NCI-H2171 (cell line): ENCODE data around the gene TWIST2.

Source experiments
- DNase-seq: peaks from one replicate; lab custom pipeline; 2025; lab: John Stamatoyannopoulos, UW

Gene TWIST2

GRCh38 chr2:238872628-238873380, 24.9 kb downstream of the TWIST2 start:
- DNase-seq = no peak

GRCh38 chr2:238873381-238873801, 25.5 kb downstream of the TWIST2 start:
- no peak for DNase-seq

GRCh38 chr2:238873841-238874240, 26.0 kb downstream of the TWIST2 start:
- DNase-seq = no peak

- DNase-seq = no peak
These were observed 26.6 kb downstream of the TWIST2 start for GRCh38 chr2:238874330-238875050.

- no peak for DNase-seq
These were observed 27.2 kb downstream of the TWIST2 start for GRCh38 chr2:238875101-238875470.

GRCh38 chr2:238875471-238876231, 27.8 kb downstream of the TWIST2 start:
- no peak for DNase-seq

GRCh38 chr2:238876232-238876630, 28.3 kb downstream of the TWIST2 start:
- DNase-seq = no peak

- no peak for DNase-seq
These were observed 30.3 kb downstream of the TWIST2 start for GRCh38 chr2:238878051-238878735.

GRCh38 chr2:238879043-238879442, 31.2 kb downstream of the TWIST2 start:
- no peak for DNase-seq

GRCh38 chr2:238879621-238880377, 31.9 kb downstream of the TWIST2 start:
- no peak for DNase-seq

- DNase-seq = no peak
These were observed 33.6 kb downstream of the TWIST2 start for GRCh38 chr2:238881353-238882081.

- no peak for DNase-seq
These were observed 34.3 kb downstream of the TWIST2 start for GRCh38 chr2:238882082-238882755.

- DNase-seq = no peak
These were observed 35.6 kb downstream of the TWIST2 start for GRCh38 chr2:238883421-238883901.

- DNase-seq = no peak
These were observed 36.4 kb downstream of the TWIST2 start for GRCh38 chr2:238884122-238884811.

- no peak for DNase-seq
These were observed 37.0 kb downstream of the TWIST2 start for GRCh38 chr2:238884812-238885408.

GRCh38 chr2:238886453-238887094, 38.7 kb downstream of the TWIST2 start:
- DNase-seq = no peak

GRCh38 chr2:238887616-238888015, 39.7 kb downstream of the TWIST2 start:
- DNase-seq = no peak

- DNase-seq = no peak
These were observed 40.9 kb downstream of the TWIST2 start for GRCh38 chr2:238888781-238889180.
